Lung microvascular endothelial cell (primary cell): Measurements from ENCODE around the gene PRMT5. TPM values are rescaled to one million over a fixed set of nuclear protein-coding genes. Genes with fewer than 3 reads are reported as not detected.

Experiments used
- DNase-seq, 2 donors: peaks; one replicate each; pipeline versions ENCODE4 v3.0.0 to v3.0.0-alpha.2; 2010; ENCODE audit warnings: low read depth in 2 of 2
- total RNA-seq: library from RNA; depleted of rRNA; stranded (reverse); fragments of >200 nt; gene quantifications from 2 replicates; pipeline ENCODE4 v1.2.1, GENCODE V29; 2014

Gene PRMT5
- total RNA-seq, 1 donor from 2014 or later: 41.9 TPM

DNA sequence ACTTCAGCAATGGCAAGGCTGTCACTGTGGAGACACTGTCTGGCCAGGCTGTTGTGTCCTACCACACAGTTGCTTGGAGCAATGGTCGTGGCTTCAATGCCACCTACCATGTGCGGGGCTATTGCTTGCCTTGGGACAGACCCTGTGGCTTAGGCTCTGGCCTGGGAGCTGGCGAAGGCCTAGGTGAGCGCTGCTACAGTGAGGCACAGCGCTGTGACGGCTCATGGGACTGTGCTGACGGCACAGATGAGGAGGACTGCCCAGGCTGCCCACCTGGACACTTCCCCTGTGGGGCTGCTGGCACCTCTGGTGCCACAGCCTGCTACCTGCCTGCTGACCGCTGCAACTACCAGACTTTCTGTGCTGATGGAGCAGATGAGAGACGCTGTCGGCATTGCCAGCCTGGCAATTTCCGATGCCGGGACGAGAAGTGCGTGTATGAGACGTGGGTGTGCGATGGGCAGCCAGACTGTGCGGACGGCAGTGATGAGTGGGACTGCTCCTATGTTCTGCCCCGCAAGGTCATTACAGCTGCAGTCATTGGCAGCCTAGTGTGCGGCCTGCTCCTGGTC is 53.3 kb downstream of the PRMT5 start:
- no peak for DNase-seq

DNA sequence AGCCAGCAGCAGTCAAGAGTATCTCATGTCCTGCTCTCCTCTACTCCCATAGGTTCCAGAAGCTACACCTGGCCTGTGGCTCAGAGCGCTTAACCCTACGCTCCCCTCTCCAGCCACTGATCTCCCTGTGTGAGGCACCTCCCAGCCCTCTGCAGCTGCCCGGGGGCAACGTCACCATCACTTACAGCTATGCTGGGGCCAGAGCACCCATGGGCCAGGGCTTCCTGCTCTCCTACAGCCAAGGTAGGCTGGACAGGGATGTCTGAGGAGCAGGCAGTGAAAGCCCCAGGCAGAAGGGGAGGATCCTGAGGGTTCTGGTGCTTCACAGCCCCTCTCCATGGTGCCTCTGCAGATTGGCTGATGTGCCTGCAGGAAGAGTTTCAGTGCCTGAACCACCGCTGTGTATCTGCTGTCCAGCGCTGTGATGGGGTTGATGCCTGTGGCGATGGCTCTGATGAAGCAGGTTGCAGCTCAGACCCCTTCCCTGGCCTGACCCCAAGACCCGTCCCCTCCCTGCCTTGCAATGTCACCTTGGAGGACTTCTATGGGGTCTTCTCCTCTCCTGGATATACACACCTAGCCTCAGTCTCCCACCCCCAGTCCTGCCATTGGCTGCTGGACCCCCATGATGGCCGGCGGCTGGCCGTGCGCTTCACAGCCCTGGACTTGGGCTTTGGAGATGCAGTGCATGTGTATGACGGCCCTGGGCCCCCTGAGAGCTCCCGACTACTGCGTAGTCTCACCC is 54.0 kb downstream of the PRMT5 start:
- DNase-seq: no peak

GRCh38 chr14:22872833-22873520 is 56.2 kb downstream of the PRMT5 start:
- DNase-seq: no peak

DNA sequence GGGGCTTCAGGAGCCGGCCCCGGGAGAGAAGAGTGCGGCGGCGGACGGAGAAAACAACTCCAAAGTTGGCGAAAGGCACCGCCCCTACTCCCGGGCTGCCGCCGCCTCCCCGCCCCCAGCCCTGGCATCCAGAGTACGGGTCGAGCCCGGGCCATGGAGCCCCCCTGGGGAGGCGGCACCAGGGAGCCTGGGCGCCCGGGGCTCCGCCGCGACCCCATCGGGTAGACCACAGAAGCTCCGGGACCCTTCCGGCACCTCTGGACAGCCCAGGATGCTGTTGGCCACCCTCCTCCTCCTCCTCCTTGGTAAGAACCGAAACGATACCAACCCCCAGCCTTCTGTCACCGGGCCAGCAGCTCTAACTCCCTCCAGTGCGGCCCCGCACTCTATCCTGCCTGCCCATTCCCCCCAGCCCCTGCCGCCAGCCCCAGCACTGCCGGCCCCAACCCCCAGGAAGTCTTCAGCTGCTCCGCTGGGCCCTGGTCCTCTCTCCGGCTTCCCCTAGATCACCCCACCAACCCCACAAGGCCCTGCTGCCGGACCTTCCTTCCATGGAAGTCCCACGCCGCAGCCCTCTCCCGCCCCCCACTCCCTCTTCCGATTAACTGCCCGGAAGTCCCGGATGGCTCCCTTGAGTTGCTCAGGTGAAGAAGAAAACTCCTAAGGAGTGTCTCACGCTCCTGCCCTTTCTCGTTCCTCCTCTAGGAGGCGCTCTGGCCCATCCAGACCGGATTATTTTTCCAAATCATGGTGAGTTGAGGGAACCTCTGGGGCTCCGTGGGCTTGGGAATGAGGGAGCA is 56.9 kb downstream of the PRMT5 start:
- DNase-seq: peak; percentile 65 to 81

DNA sequence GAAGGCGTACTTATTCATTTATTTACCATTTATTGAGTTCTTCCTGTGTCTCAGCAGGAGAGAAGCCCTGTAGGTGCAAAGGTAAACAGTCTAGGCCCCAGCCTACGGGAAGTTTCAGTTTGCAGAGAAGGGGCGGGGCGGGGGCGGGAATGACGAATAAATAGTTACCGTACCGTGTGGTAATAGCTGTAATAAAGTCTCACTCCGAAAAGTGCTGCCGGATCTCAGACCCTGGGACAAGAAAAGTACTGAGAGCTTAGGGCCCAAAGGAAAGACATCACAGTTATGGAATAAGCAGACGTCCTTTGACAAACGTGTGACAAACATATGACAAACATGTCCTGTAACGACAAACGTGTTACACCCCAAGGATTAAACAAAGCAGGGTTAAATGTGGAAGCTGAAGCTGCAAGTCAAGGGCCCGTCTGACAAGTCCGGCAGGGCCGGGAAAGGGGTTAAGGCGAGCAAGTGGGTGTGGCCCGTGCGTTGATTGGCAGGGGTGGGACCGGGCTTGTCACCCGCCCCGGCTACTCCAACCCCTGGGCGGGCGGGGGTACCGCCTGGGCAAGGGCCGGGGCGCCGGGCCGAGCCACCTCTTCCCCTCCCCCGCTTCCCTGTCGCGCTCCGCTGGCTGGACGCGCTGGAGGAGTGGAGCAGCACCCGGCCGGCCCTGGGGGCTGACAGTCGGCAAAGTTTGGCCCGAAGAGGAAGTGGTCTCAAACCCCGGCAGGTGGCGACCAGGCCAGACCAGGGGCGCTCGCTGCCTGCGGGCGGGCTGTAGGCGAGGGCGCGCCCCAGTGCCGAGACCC is 57.7 kb downstream of the PRMT5 start, which contains the start of gene LRP10:
TSS of gene LRP10 (plus strand) at position 517 of the 809 bp plus-strand sequence. CDS start 564 bp downstream, outside the sequence.
- peak; percentile 87 to 88 for DNase-seq

DNA sequence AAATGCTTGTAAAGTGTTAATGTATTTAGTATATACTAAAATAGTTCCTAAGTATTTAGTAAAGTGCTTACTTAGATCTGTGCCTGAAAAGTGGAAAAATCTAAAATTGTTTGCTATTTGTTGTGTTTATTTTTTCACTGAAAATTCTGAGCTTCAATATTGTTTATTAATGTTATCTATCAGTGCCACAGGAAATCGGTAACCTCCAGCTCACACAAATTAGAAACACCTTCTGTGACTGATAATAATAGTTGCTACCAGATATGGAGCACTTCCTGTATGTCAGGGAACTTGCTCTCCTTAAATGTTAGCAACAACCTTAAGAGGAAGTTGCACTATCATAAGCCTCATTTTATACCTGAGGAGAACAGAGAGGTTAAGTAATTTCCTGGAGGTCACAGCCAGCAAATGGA is 58.4 kb downstream of the PRMT5 start:
- DNase-seq: no peak

Other genes starting within 250 kb of the PRMT5 start
- 39.1 and 51.4 TPM in 2 replicates for gene OXA1L, start 162.7 kb downstream of the PRMT5 start, total RNA-seq
- gene SLC7A7, start 113.9 kb downstream of the PRMT5 start, total RNA-seq: 5.0 and 6.7 TPM in 2 replicates
- gene MRPL52, start 99.5 kb downstream of the PRMT5 start, total RNA-seq: 43.7 and 46.9 TPM in 2 replicates
- gene MMP14, start 92.8 kb downstream of the PRMT5 start, total RNA-seq: 43.3 and 80.2 TPM in 2 replicates
- gene LRP10, start 57.6 kb downstream of the PRMT5 start, total RNA-seq: 37.3 and 44.0 TPM in 2 replicates
- under 0.01 TPM in 1 of 2 replicates, not detected in the other for gene REM2, start 46.2 kb downstream of the PRMT5 start, total RNA-seq
- 24.0 and 37.7 TPM in 2 replicates for gene RBM23, start 10.2 kb downstream of the PRMT5 start, total RNA-seq
- 6.3 and 28.5 TPM in 2 replicates for gene HAUS4, start 27.7 kb upstream of the PRMT5 start, total RNA-seq
- gene AJUBA, start 53.2 kb upstream of the PRMT5 start, total RNA-seq: 36.0 and 70.2 TPM in 2 replicates
- 2.4 and 3.9 TPM in 2 replicates for gene C14orf93, start 80.8 kb upstream of the PRMT5 start, total RNA-seq
- gene PSMB5, start 105.5 kb upstream of the PRMT5 start, total RNA-seq: 183 and 219 TPM in 2 replicates
- gene PSMB11, start 112.8 kb upstream of the PRMT5 start, total RNA-seq: not detected in 2 replicates
- 0.60 and 2.0 TPM in 2 replicates for gene CDH24, start 128.1 kb upstream of the PRMT5 start, total RNA-seq
- gene ACIN1, start 165.8 kb upstream of the PRMT5 start, total RNA-seq: 32.7 and 48.6 TPM in 2 replicates
- 41.2 and 45.0 TPM in 2 replicates for gene C14orf119, start 166.1 kb upstream of the PRMT5 start, total RNA-seq
- gene CIROP, start 175.6 kb upstream of the PRMT5 start, total RNA-seq: not detected in 2 replicates
- not detected in 2 replicates for gene CEBPE, start 189.9 kb upstream of the PRMT5 start, total RNA-seq